ENCODE data around the gene TTC16.

- TF ChIP-seq CTCF (IDR thresholded peaks at IDR 0.05) (no peak), POLR2A (IDR thresholded peaks at IDR 0.05) (no peak)
Measured at GRCh38 chr9:127776924-127777289, 61.0 kb downstream of the TTC16 start.
